A549 treated with Hydrocortisone at 1 μM for 4 hours (cell line): Measurements from ENCODE around the gene DNAAF8. TPM values are rescaled to one million over a fixed set of nuclear protein-coding genes. Genes with fewer than 3 reads are reported as not detected.

Experiments
- total RNA-seq: library from RNA; stranded (reverse); fragments of 200-300 nt; extraction: Qiagen RNA extraction; gene quantifications from 5 replicates; pipeline ENCODE4 v1.2.3, GENCODE V29; 2022

Gene DNAAF8
- total RNA-seq, result 0.95 to 2.2 TPM (median 1.2 TPM) in 5 replicates

GRCh38 chr16:4734063-4734729, at the start of gene DNAAF8, which contains the start of gene ANKS3:
Gene DNAAF8 (plus strand): TSS chr16:4734537. CDS start chr16:4736515, 1,978 bp downstream.
Gene ANKS3 (minus strand): TSS chr16:4734271. CDS start chr16:4730149, 4,122 bp downstream.

GRCh38 chr16:4693296-4693955, 40.9 kb upstream of the DNAAF8 start, which contains the start of gene NUDT16L1:
Gene NUDT16L1 (plus strand): TSS chr16:4693562. CDS start chr16:4693727, 165 bp downstream.

GRCh38 chr16:4766875-4767628, 32.7 kb downstream of the DNAAF8 start, which contains the start of gene ZNF500:
Gene ZNF500 (minus strand): TSS chr16:4767162. CDS start chr16:4765978, 1,184 bp downstream.

GRCh38 chr16:4787627-4788482, 53.5 kb downstream of the DNAAF8 start, which contains the start of gene SEPTIN12:
Gene SEPTIN12 (minus strand): TSS chr16:4788345. CDS start chr16:4787645, 700 bp downstream.

GRCh38 chr16:4795181-4795827, 61.0 kb downstream of the DNAAF8 start, which contains the start of gene SMIM22:
Gene SMIM22 (plus strand): TSS chr16:4795369. CDS start chr16:4795735, 366 bp downstream.

Other genes starting within 250 kb of the DNAAF8 start
- 12.7 to 14.8 TPM (median 14.1 TPM) in 5 replicates for gene CDIP1, start 195.8 kb upstream of the DNAAF8 start, total RNA-seq
- 0.05 to 0.08 TPM (median 0.06 TPM) in 4 of 5 replicates, not detected in the other for gene C16orf96, start 178.2 kb upstream of the DNAAF8 start, total RNA-seq
- 36.7 to 60.9 TPM (median 55.0 TPM) in 5 replicates for gene UBALD1, start 119.6 kb upstream of the DNAAF8 start, total RNA-seq
- 40.2 to 44.2 TPM (median 42.4 TPM) in 5 replicates for gene MGRN1, start 109.7 kb upstream of the DNAAF8 start, total RNA-seq
- 16.6 to 27.4 TPM (median 24.5 TPM) in 5 replicates for gene NUDT16L1, start 41.0 kb upstream of the DNAAF8 start, total RNA-seq
- gene ANKS3, start 266 bp upstream of the DNAAF8 start, total RNA-seq, result 23.9 to 26.1 TPM (median 25.7 TPM) in 5 replicates
- 6.8 to 9.2 TPM (median 9.1 TPM) in 5 replicates for gene ZNF500, start 32.6 kb downstream of the DNAAF8 start, total RNA-seq
- gene SEPTIN12, start 53.8 kb downstream of the DNAAF8 start, total RNA-seq, result not detected in 5 replicates
- not detected in 5 replicates for gene SMIM22, start 60.8 kb downstream of the DNAAF8 start, total RNA-seq
- 11.2 to 14.4 TPM (median 13.6 TPM) in 5 replicates for gene ROGDI, start 68.1 kb downstream of the DNAAF8 start, total RNA-seq
- gene GLYR1, start 112.8 kb downstream of the DNAAF8 start, total RNA-seq, result 36.2 to 54.2 TPM (median 39.0 TPM) in 5 replicates
- 24.8 to 29.0 TPM (median 26.5 TPM) in 5 replicates for gene UBN1, start 112.9 kb downstream of the DNAAF8 start, total RNA-seq
- gene PPL, start 202.6 kb downstream of the DNAAF8 start, total RNA-seq, result 4.0 to 5.6 TPM (median 4.9 TPM) in 5 replicates
- 0.01 to 0.03 TPM (median 0.02 TPM) in 4 of 5 replicates, not detected in the other for gene SEC14L5, start 223.8 kb downstream of the DNAAF8 start, total RNA-seq